PFSK-1 (cell line): ENCODE results near the gene IFT57.

ENCODE experiments used
- FOXP2 ChIP-seq: optimal IDR thresholded peaks from 2 replicates; pipeline ENCODE3; 2011; ENCODE audit warnings: borderline replicate concordance, control low read depth, inconsistent platforms; ENCODE audit not compliant: insufficient read depth; ENCODE audit errors: extremely low read length, extremely low read depth
- POLR2AphosphoS5 ChIP-seq: IDR thresholded peaks from 2 replicates; pipeline ENCODE4 v1.6.1; 2012; ENCODE audit warnings: low read depth, mild to moderate bottlenecking, control low read depth, low read length, moderate library complexity
- SIN3A ChIP-seq: IDR thresholded peaks from 2 replicates; pipeline ENCODE4 v1.6.1; 2012; ENCODE audit warnings: mild to moderate bottlenecking, low read length, moderate library complexity, borderline replicate concordance; ENCODE audit not compliant: insufficient read depth
- TAF1 ChIP-seq: IDR thresholded peaks from 2 replicates; pipeline ENCODE4 v1.6.1; 2012; ENCODE audit warnings: low read length, control low read depth, borderline replicate concordance; ENCODE audit not compliant: insufficient read depth

- TF ChIP-seq TAF1 (no peak), POLR2AphosphoS5 (no peak), FOXP2 (no peak), SIN3A (no peak)
These were observed 21.0 kb upstream of the IFT57 start for GRCh38 chr3:108243243-108243642.
